Bronchial epithelial cell (primary cell): ENCODE results near the gene KLHDC7A. TPM values are rescaled to one million over a fixed set of nuclear protein-coding genes. Genes with fewer than 3 reads are reported as not detected.

Experiments
- DNase-seq: peaks from one replicate; pipeline ENCODE4 v3.0.0-alpha.2; 2010; ENCODE audit warnings: low read depth
- FAIRE-seq: peaks from 2 replicates; lab custom pipeline; 2011; peaks lifted over from hg19 to GRCh38; lab: Jason Lieb, UNC
- H3K27me3 ChIP-seq: 2 replicates; pipeline ENCODE4 v1.5.1; 2011; ENCODE audit warnings: low read length; ENCODE audit not compliant: control insufficient read depth, insufficient read depth
- H3K36me3 ChIP-seq: 2 replicates; pipeline ENCODE4 v1.5.1; 2011; ENCODE audit warnings: low read length; ENCODE audit not compliant: control insufficient read depth, insufficient read depth
- H3K4me3 ChIP-seq: 2 replicates; pipeline ENCODE4 v1.5.1; 2011; ENCODE audit warnings: mild to moderate bottlenecking, low read depth, low read length, control low read depth
- CTCF ChIP-seq: IDR thresholded peaks from 2 replicates; pipeline ENCODE4 v1.5.1; 2011; ENCODE audit warnings: mild to moderate bottlenecking, moderate library complexity, low read length, control low read depth, inconsistent platforms; ENCODE audit not compliant: insufficient read depth, severe bottlenecking
- total RNA-seq: library from RNA; depleted of rRNA; stranded (reverse); fragments of >200 nt; gene quantifications from 2 replicates; pipeline ENCODE4 v1.2.1, GENCODE V29; 2014

KLHDC7A gene
- total RNA-seq, 1 donor from 2014 or later = under 0.01 TPM

- no peak for DNase-seq
- no peak overlapping the region for H3K4me3 ChIP-seq
These were observed 13.6 kb downstream of the KLHDC7A start for GRCh38 chr1:18494304-18494703.

GRCh38 chr1:18495635-18496034, 14.9 kb downstream of the KLHDC7A start:
- Histone ChIP-seq H3K4me3 (no peak overlapping the region), H3K36me3 (no peaks in the 10 kb centered on the region), H3K27me3 (no peaks in the 10 kb centered on the region)
- no peak for TF ChIP-seq CTCF
- DNase-seq = no peak
- no peak for FAIRE-seq

More at GRCh38 chr1:18494304-18494703, 13.6 kb downstream of the KLHDC7A start:
- Histone ChIP-seq H3K36me3 (no peaks in the 10 kb centered on the region), H3K27me3 (no peaks in the 10 kb centered on the region)
- TF ChIP-seq CTCF = no peak
- no peak for FAIRE-seq

GRCh38 chr1:18496056-18496455, 15.3 kb downstream of the KLHDC7A start:
- H3K27me3 ChIP-seq = no peaks in the 10 kb centered on the region
- no peak for FAIRE-seq

GRCh38 chr1:18496497-18497235, 15.9 kb downstream of the KLHDC7A start:
- Histone ChIP-seq H3K27me3 (no peaks in the 10 kb centered on the region), H3K4me3 (no peak overlapping the region), H3K36me3 (no peaks in the 10 kb centered on the region)
- no peak for DNase-seq
- TF ChIP-seq CTCF = no peak
- FAIRE-seq = no peak

More at GRCh38 chr1:18496056-18496455, 15.3 kb downstream of the KLHDC7A start:
- no peak for TF ChIP-seq CTCF
- Histone ChIP-seq H3K4me3 (no peak overlapping the region), H3K36me3 (no peaks in the 10 kb centered on the region)
- no peak for DNase-seq

GRCh38 chr1:18501833-18502232, 21.1 kb downstream of the KLHDC7A start:
- Histone ChIP-seq H3K27me3 (no peaks in the 10 kb centered on the region), H3K4me3 (no peak overlapping the region), H3K36me3 (no peaks in the 10 kb centered on the region)
- FAIRE-seq (no peak), DNase-seq (no peak)
- TF ChIP-seq CTCF = no peak
